ENCODE data around the gene PIWIL1.

Gene PIWIL1

DNA sequence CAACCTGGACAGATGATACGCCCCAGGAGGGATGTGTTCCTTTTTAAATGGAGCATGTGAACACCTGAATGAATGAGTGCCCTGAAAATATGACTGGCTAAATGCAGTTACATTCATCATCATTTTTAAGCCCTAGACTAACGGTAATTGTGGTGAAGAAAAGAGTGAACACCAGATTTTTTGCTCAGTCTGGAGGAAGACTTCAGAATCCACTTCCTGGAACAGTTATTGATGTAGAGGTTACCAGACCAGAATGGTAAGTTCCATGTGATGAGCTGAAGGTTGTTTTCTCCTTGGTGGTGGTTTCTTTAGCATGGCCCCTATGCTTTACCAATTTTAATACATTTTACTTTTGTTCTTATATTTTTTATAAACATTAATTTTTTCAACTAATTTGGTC is 29.3 kb downstream of the PIWIL1 start:
- TF ChIP-seq CTCF (IDR thresholded peaks at IDR 0.05; ENCODE audit: unreplicated experiment in 3 of 3), result no peak
- Mint-ChIP-seq H3K4me3 (no peak overlapping the region), H3K36me3 (ENCODE audit: low read depth) (no peaks in the 10 kb centered on the region), H3K27me3 (ENCODE audit: low read depth) (peaks cover 32% of the 10 kb centered on the region), H3K9me3 (no peaks in the 10 kb centered on the region), H3K27ac (no peak overlapping the region), H3K4me1 (no peaks in the 10 kb centered on the region)

- Mint-ChIP-seq H3K27me3 (ENCODE audit: low read depth) (peaks cover 32% of the 10 kb centered on the region), H3K4me1 (no peaks in the 10 kb centered on the region), H3K27ac (no peak overlapping the region), H3K9me3 (no peaks in the 10 kb centered on the region), H3K4me3 (no peak overlapping the region), H3K36me3 (ENCODE audit: low read depth) (no peaks in the 10 kb centered on the region)
- TF ChIP-seq CTCF (IDR thresholded peaks at IDR 0.05; ENCODE audit: unreplicated experiment in 3 of 3), result no peak
Observed at GRCh38 chr12:130367523-130367922, 29.8 kb downstream of the PIWIL1 start.

DNA sequence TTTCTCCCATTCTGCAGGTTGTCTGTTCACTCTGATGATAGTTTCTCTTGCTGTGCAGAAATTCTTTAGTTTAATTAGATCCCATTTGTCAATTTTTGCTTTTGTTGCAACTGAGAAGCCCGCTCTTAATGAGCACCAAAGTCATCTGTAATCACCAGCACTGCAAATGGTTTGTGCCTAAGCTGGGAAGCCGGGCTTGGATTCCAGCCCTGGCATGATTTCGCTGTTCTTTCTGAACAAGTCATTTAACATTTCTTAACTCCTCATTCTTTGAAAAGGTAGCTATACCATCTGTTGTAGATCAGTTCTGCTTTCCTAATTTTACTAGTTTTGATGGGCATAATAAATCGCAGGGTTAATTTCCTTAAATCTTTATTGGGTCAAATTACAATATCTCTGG is 32.1 kb downstream of the PIWIL1 start:
- Mint-ChIP-seq H3K36me3 (ENCODE audit: low read depth) (no peaks in the 10 kb centered on the region), H3K9me3 (no peaks in the 10 kb centered on the region), H3K27ac (no peak overlapping the region), H3K27me3 (ENCODE audit: low read depth) (peaks cover 48% of the 10 kb centered on the region), H3K4me1 (no peaks in the 10 kb centered on the region), H3K4me3 (no peak overlapping the region)
- no peak for TF ChIP-seq CTCF (IDR thresholded peaks at IDR 0.05; ENCODE audit: unreplicated experiment in 3 of 3)

DNA sequence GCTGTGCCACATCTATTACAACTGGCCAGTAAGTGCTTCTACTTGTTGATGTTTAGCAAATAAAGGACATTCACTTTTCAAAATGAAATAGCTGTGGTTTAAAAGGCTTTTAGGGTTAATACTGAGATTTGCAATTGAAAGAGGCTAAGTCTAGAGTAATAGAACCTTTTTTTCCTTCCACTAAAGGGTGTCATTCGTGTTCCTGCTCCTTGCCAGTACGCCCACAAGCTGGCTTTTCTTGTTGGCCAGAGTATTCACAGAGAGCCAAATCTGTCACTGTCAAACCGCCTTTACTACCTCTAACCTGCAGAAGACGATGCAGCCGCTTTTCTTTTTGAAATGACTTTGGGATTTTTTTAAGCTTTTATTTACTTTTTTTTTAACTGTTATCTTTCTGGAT is 33.6 kb downstream of the PIWIL1 start:
- Mint-ChIP-seq H3K27me3 (ENCODE audit: low read depth) (peaks cover 52% of the 10 kb centered on the region), H3K9me3 (no peaks in the 10 kb centered on the region), H3K4me3 (no peak overlapping the region), H3K27ac (no peak overlapping the region), H3K4me1 (no peaks in the 10 kb centered on the region), H3K36me3 (ENCODE audit: low read depth) (no peaks in the 10 kb centered on the region)
- TF ChIP-seq CTCF (IDR thresholded peaks at IDR 0.05; ENCODE audit: unreplicated experiment in 3 of 3), result no peak

- no peak overlapping the region for H3K4me3 Mint-ChIP-seq
- H3K27ac Mint-ChIP-seq, result no peak overlapping the region
- peaks cover 49% of the 10 kb centered on the region for H3K27me3 Mint-ChIP-seq (ENCODE audit: low read depth)
- no peak for TF ChIP-seq CTCF (IDR thresholded peaks at IDR 0.05; ENCODE audit: unreplicated experiment in 3 of 3)
- no peaks in the 10 kb centered on the region for H3K4me1 Mint-ChIP-seq
- no peaks in the 10 kb centered on the region for H3K36me3 Mint-ChIP-seq (ENCODE audit: low read depth)
- H3K9me3 Mint-ChIP-seq, result no peaks in the 10 kb centered on the region
Observed at GRCh38 chr12:130372936-130373335, 35.2 kb downstream of the PIWIL1 start.

DNA sequence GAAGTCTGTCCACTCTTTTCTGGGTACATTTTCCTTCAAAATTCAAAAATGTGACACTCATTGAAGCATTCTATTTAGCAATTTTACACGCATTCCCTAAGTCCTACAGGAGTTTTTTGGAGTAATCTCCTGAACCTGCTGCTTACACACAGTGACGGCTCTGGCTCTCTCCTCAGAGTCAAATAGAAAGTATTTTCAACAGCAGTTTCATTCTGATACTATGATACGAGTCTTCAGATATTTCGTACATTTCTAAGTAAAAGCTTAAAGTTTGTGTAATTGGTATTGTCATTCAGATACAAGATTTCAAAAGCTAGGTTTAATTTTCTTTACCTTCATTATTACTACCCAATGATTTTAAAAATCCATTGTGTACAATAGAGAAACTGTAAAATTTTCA is 36.4 kb downstream of the PIWIL1 start:
- TF ChIP-seq CTCF (IDR thresholded peaks at IDR 0.05; ENCODE audit: unreplicated experiment in 3 of 3), result no peak
- no peaks in the 10 kb centered on the region for H3K4me1 Mint-ChIP-seq
- H3K27ac Mint-ChIP-seq, result no peak overlapping the region
- H3K9me3 Mint-ChIP-seq, result no peaks in the 10 kb centered on the region
- no peaks in the 10 kb centered on the region for H3K36me3 Mint-ChIP-seq (ENCODE audit: low read depth)
- no peak overlapping the region for H3K4me3 Mint-ChIP-seq
- peaks cover 43% of the 10 kb centered on the region for H3K27me3 Mint-ChIP-seq (ENCODE audit: low read depth)
